NCI-H1417 (cell line): Measurements from ENCODE around the gene CADM1.

ENCODE experiments used
- DNase-seq, 3 experiments: peaks; one replicate each; lab custom pipeline; 2025; lab: John Stamatoyannopoulos, UW

The CADM1 gene

DNA sequence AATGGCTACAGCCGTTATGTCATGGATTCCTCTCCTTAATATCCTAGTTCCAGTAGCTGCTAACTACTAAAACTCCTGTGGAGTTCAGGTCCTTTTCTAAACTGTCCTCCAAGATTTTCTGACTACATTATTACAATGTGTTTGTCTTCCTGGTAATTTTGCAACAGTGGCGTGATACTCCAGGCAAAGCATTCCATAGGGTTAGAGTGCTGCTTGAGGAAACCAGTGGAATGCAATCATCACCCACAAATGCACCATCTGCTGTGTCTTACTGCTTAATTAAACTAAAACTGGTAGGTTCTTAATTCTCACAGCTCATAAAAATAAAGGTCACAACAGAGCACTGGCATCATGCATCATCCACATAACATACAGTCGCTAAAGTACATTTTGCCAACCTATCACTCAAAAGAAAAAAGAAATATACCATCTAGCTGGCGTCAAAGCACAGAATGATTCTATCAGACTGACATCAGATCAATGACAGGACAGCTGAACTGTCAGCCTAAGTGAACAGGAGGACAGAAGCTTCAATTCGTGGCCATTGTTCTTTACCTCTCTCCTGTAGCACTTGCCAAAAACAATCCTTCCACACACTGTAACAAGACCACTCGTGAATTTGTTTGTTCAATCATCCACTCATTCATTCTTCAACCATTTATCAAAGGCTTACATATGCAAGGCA is 182.5 kb downstream of the CADM1 start:
- no peak for DNase-seq

DNA sequence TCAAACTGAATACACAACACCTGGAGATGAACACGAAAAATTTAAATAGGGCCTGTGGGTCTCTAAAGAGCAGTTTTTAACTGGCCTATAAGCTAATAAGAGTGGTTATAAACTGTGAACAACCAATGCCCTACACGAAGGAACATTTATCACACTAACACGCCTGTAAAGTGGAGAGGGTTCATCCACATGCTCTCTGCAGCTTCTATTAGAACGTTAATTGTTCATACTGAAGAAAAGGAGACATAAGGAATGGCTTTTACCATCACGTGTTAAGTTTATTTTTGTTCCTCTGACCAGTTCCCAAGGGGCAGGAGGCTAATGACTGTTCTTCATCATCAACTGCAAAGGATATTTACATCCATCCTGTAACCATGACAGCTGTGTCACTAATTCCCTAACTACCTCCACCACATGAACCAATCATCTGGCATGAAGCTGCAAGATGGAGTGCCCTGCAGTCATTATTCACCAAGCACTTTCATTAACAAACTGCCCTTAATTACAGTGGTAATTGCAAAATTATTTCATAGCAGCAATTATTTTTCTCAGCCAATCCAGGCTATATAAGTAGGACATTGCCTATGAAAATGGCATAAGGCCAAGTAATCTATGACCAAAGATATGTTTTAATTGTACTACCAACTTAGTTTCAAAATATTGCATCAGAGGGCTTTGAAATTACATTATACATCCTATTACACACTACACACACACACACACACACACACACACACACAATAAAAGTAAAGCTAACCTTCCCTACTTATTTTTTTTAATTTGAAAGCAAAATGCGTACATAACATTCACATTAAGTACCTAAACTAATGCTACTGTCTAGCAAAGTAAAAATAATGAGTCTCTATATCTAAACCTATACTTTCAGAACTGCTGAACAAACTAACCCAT is 186.7 kb downstream of the CADM1 start:
- peak; percentile 73 to 99 (median 87) for DNase-seq

GRCh38 chr11:115316696-115317095 is 187.5 kb downstream of the CADM1 start:
- DNase-seq: no peak

DNA sequence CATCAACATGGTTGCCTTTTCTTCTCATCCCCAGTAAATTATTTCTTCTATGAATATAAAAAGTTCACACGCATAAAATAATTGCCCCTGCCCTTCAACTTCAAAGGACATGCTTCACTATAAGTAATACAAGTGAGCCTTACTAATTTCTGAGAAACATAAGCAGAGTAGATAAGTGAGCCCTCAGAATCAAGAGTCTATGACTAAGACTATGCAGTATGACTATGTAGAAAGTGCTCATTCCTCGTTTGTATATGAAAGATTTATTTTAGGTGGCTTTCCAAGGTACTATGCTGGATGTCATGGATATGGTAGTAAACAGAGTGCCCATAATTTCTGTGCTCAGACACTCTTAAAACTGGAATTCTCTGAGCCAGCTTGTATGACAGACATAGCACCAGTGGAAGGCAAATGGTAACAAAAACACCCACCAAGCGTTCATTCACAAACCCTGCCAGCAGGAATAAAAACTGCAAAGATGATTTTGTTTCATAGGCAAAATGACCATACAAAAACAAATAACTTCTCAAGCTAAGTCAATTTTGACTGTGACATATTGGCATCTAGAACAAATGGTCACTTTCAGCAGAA is 189.8 kb downstream of the CADM1 start:
- DNase-seq: no peak

DNA sequence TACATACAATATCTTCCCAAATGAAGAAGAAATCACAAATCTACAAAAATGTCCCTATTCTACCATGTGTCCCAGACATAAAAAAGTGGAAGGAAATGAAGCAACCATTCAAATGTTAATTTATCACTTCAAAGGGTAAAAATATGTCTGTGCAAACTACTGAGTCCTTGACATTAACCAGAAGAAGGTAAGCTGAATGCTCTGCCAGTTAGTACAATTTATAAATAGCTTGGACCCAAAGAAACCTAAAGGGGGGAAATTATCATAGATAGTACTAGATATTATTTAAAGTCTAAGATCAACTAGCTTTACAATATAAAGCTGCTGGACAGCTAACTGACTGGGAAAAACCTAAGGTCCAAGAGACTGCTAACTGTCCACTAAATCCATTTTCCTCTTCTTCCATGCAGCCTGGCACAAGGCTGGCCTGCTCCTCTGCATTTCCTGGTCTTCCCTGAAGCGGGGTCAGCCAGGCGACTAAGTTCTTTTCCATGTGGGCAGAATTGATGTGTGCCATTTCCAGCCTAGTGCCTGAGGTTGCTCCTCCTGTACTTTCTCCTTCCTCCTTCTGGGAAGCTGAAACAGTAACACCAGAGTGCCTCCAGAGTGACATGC is 190.9 kb downstream of the CADM1 start:
- no peak for DNase-seq

- no peak for DNase-seq
Observed at GRCh38 chr11:115311949-115312348, 192.3 kb downstream of the CADM1 start.

- no peak for DNase-seq
Observed at GRCh38 chr11:115306689-115307088, 197.5 kb downstream of the CADM1 start.

DNA sequence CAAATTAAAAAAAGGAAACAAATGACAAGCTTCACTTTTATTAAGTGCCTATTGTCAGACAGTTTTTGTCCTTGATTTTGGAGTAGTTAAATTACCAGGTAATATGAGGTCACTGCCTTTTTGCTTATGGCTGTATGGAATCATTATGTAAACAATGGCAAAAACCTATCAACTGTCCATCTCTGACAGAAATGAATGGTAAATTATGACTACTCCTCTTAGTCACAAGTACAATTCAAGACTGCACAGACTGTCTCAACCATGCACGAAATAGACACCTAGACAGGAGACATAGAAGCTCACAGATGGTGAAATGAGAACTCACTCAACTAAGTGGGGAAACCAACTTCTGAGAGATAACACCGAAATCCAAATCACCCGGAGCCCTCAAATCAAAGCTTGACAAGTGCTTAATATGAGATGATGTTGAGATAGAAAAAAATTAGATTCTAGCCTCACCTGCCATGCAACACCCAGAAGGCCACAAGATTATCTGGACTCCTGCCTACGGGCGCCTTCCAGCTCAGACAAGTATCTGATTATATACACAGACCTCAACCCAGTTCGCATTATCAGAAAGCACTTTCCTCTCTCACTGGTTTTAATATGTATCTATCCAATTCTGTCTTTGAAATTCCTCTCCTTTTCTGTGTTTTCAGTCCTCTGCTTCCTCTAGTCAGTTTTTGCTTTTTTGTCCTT is 199.3 kb downstream of the CADM1 start:
- DNase-seq: peak in 2 of 3 experiments; percentile 33 to 72

GRCh38 chr11:115303929-115304531 is 200.2 kb downstream of the CADM1 start:
- DNase-seq: peak in 1 of 3 experiments; percentile 43

DNA sequence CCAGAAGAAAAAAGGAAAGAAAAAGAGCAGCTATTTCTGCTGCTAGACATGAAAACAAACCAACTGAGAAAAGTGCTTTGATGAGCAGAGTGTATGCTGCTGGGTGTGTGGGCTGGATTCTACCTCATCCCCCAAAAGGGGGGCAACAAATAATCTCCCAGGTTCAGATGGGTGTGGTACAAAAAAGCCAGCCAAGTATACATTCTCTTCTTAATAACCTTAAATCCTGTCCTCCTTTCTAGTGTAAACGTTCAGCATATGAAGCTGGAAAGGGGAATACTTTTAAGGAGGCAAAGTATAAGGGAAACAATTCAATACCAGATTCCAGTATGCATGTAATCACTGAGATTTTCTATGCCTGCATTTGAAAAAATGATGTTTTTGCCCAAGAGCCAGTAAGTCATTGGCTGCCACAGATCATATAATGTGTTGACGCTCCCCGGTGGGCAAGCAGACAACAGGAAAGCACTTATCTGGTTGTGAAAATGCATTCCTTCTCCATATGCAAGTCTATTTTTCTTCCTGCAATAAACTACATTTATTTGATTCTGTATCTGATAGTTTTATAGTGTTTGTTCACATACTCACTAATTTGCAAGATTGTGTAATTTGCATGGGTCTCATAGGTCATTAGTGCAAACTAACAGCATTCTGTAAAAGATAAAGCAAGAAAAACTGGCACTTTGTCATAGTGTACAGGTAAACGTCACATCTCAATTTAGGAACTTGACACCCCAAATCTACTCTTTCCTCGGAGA is 201.1 kb downstream of the CADM1 start:
- DNase-seq: peak in 1 of 3 experiments; percentile 38

GRCh38 chr11:115300660-115301428 is 203.4 kb downstream of the CADM1 start:
- no peak for DNase-seq

- DNase-seq: peak in 2 of 3 experiments; percentile 40 to 56
Observed at GRCh38 chr11:115298300-115299012, 205.8 kb downstream of the CADM1 start.

GRCh38 chr11:115297330-115297729 is 206.9 kb downstream of the CADM1 start:
- peak in 1 of 3 experiments; percentile 50 for DNase-seq

- peak in 1 of 3 experiments; percentile 65 for DNase-seq
Observed at GRCh38 chr11:115291325-115291724, 212.9 kb downstream of the CADM1 start.

- DNase-seq: peak; percentile 57 to 84 (median 76)
Observed at GRCh38 chr11:115290893-115291292, 213.3 kb downstream of the CADM1 start.

GRCh38 chr11:115290479-115290878 is 213.7 kb downstream of the CADM1 start:
- DNase-seq: no peak

DNA sequence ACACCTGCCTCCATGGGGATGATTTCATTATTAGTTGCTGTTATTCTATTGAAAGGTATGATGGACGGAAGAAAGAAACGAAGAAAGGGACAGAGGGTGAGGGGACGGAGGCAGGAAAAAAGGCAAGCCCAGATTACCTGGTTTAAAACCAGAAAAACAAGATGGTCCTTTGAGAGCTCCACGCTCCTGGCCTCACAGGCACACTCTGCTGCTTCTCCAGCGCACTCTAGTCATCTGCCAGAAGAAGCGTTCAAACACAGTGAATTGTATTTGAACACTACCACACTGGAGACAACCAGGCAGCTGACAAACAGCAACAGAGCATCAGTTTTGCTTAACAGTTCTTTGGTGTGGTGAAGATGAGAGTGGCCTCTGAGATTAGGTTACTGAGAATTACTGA is 216.9 kb downstream of the CADM1 start:
- peak in 2 of 3 experiments; percentile 14 to 34 for DNase-seq

GRCh38 chr11:115286614-115287013 is 217.6 kb downstream of the CADM1 start:
- DNase-seq: peak in 2 of 3 experiments; percentile 23 to 53

DNA sequence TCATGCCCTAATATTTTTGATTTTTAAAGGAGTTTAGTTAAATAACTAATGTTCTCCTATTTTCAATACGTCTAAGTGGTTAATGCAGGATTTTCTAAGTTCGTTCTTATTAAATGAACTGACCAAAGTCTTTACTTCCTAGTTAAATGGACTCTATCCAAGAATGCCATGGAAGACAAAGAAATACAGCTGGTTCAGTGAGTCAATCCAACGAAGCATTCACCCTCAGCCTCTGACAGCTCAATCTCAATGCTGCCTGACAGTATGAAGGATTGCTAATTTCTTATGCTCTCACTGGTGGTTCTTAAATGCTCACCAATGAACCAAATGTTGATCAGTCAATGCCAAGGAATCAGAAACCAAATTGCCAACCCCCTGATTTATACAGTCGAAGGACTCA is 219.4 kb downstream of the CADM1 start:
- no peak for DNase-seq
